Karpas-422 (cell line): ENCODE results near the gene TSHZ2. TPM values are rescaled to one million over a fixed set of nuclear protein-coding genes. Genes with fewer than 3 reads are reported as not detected.

Experiments used
- DNase-seq: peaks from one replicate; pipeline ENCODE4 v3.0.0-alpha.2; 2015
- H2AFZ ChIP-seq: fragments of 200-600 bp; sonication (generic); 2 replicates; pipeline ENCODE4 v1.6.1; 2014; ENCODE audit warnings: antibody characterized with exemption, low read length, mixed read lengths
- H3K27ac ChIP-seq: fragments of 200-600 bp; sonication (generic); 2 replicates; pipeline ENCODE4 v1.5.1; 2014; ENCODE audit warnings: mild to moderate bottlenecking, low read length, moderate library complexity
- H3K27me3 ChIP-seq: fragments of 200-600 bp; sonication (generic); 2 replicates; pipeline ENCODE4 v1.6.1; 2014; ENCODE audit warnings: low read length, mixed read lengths
- H3K36me3 ChIP-seq: fragments of 200-600 bp; sonication (generic); 2 replicates; pipeline ENCODE4 v1.6.1; 2014; ENCODE audit warnings: low read length, mixed read lengths; ENCODE audit not compliant: insufficient read depth
- H3K4me1 ChIP-seq: fragments of 200-600 bp; sonication (generic); 2 replicates; pipeline ENCODE4 v1.6.1; 2014; ENCODE audit warnings: mild to moderate bottlenecking, low read length, mixed read lengths
- H3K4me2 ChIP-seq: fragments of 200-600 bp; sonication (generic); 2 replicates; pipeline ENCODE4 v1.6.1; 2014; ENCODE audit warnings: low read length, low read depth, mild to moderate bottlenecking; ENCODE audit not compliant: poor library complexity, severe bottlenecking
- H3K4me3 ChIP-seq: fragments of 200-600 bp; sonication (generic); 2 replicates; pipeline ENCODE4 v1.5.1; 2014; ENCODE audit warnings: mild to moderate bottlenecking, antibody characterized with exemption, low read length, mixed read lengths
- H3K79me2 ChIP-seq: fragments of 200-600 bp; sonication (generic); 2 replicates; pipeline ENCODE4 v1.6.1; 2014; ENCODE audit warnings: mild to moderate bottlenecking, low read length, mixed read lengths
- H3K9ac ChIP-seq: fragments of 200-600 bp; sonication (generic); 2 replicates; pipeline ENCODE4 v1.6.0; 2014; ENCODE audit warnings: low read length
- H3K9me2 ChIP-seq: fragments of 200-600 bp; sonication (generic), shearing (Covaris generic); replicated peaks from 2 replicates; pipeline ENCODE4 v1.6.0; 2014; ENCODE audit warnings: mild to moderate bottlenecking, low read length, moderate library complexity; ENCODE audit not compliant: insufficient read depth
- H3K9me3 ChIP-seq: fragments of 300-700, 200-600 bp; sonication (generic); 2 replicates; pipeline ENCODE4 v1.6.1; 2014; ENCODE audit warnings: low read length, mixed read lengths
- H4K20me1 ChIP-seq: fragments of 200-600 bp; sonication (generic); 2 replicates; pipeline ENCODE4 v1.6.1; 2014; ENCODE audit warnings: mild to moderate bottlenecking, antibody characterized with exemption, low read length, low read depth; ENCODE audit not compliant: insufficient read depth
- total RNA-seq: library from RNA; depleted of rRNA; stranded (reverse); fragments of >200 nt; shearing (Covaris generic); gene quantifications from 2 replicates; pipeline ENCODE4 v1.2.3, GENCODE V29; 2014; ENCODE audit warnings: low replicate concordance

TSHZ2 gene
- total RNA-seq, 1 experiment from 2014 or later, result not detected

DNA sequence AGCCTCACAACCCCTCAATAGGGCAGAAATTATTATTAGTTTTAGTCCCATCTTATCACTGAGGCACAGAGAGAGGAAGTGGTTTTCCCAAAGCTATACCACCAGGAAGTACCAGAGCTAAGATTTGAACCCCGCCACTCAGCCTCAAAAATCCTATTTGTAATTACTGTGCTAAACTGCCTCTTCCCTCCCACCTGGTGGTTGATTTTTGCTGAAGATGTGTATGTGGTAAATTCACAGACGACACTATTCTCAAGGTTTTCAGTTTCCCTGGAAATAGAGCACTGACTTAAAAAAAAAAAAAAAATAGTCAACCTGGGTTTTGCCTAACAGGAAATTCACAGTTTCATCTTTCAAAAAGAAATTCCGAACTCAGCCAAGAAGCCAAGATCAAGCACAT lies 57.9 kb downstream of the TSHZ2 start:
- Histone ChIP-seq H3K36me3 (no peaks in the 10 kb centered on the region), H2AFZ (no peak overlapping the region), H3K9me2 (no peaks in the 10 kb centered on the region), H3K4me2 (no peak overlapping the region), H3K79me2 (no peaks in the 10 kb centered on the region), H3K9ac (no peak overlapping the region), H4K20me1 (no peaks in the 10 kb centered on the region), H3K27me3 (no peaks in the 10 kb centered on the region), H3K4me1 (no peaks in the 10 kb centered on the region), H3K4me3 (no peak overlapping the region), H3K9me3 (peaks cover 19% of the 10 kb centered on the region), H3K27ac (no peak overlapping the region)
- DNase-seq, result no peak

- H3K9ac ChIP-seq, result no peak overlapping the region
- no peaks in the 10 kb centered on the region for H3K9me2 ChIP-seq
- no peak overlapping the region for H3K4me3 ChIP-seq
- DNase-seq, result no peak
- no peaks in the 10 kb centered on the region for H4K20me1 ChIP-seq
- H3K4me1 ChIP-seq, result no peaks in the 10 kb centered on the region
- no peaks in the 10 kb centered on the region for H3K36me3 ChIP-seq
- no peaks in the 10 kb centered on the region for H3K27me3 ChIP-seq
- no peak overlapping the region for H3K27ac ChIP-seq
- H3K9me3 ChIP-seq, result peaks cover 17% of the 10 kb centered on the region
- H3K79me2 ChIP-seq, result no peaks in the 10 kb centered on the region
- H3K4me2 ChIP-seq, result no peak overlapping the region
- no peak overlapping the region for H2AFZ ChIP-seq
Measured at GRCh38 chr20:53032046-53032445, 59.9 kb downstream of the TSHZ2 start.

- no peak for DNase-seq
- H3K27me3 ChIP-seq, result no peaks in the 10 kb centered on the region
- no peak overlapping the region for H3K9ac ChIP-seq
- H3K79me2 ChIP-seq, result no peaks in the 10 kb centered on the region
- H3K4me1 ChIP-seq, result no peaks in the 10 kb centered on the region
- H3K4me2 ChIP-seq, result no peak overlapping the region
- H3K27ac ChIP-seq, result no peak overlapping the region
- H3K36me3 ChIP-seq, result no peaks in the 10 kb centered on the region
- H3K9me2 ChIP-seq, result no peaks in the 10 kb centered on the region
- H3K9me3 ChIP-seq, result peaks cover 16% of the 10 kb centered on the region
- no peaks in the 10 kb centered on the region for H4K20me1 ChIP-seq
- H3K4me3 ChIP-seq, result no peak overlapping the region
- H2AFZ ChIP-seq, result no peak overlapping the region
Measured at GRCh38 chr20:53032478-53032932, 60.3 kb downstream of the TSHZ2 start.

- Histone ChIP-seq H3K9me2 (no peaks in the 10 kb centered on the region), H2AFZ (no peak overlapping the region), H3K9me3 (peaks cover 19% of the 10 kb centered on the region), H3K4me2 (no peak overlapping the region), H3K27me3 (no peaks in the 10 kb centered on the region), H3K79me2 (no peaks in the 10 kb centered on the region), H3K9ac (no peak overlapping the region), H3K4me3 (no peak overlapping the region), H4K20me1 (no peaks in the 10 kb centered on the region), H3K4me1 (no peaks in the 10 kb centered on the region), H3K27ac (no peak overlapping the region), H3K36me3 (no peaks in the 10 kb centered on the region)
- DNase-seq, result no peak
Measured at GRCh38 chr20:53033176-53033575, 61.0 kb downstream of the TSHZ2 start.

GRCh38 chr20:53034899-53035298 lies 62.7 kb downstream of the TSHZ2 start:
- Histone ChIP-seq H3K36me3 (no peaks in the 10 kb centered on the region), H3K4me1 (no peaks in the 10 kb centered on the region), H3K9ac (no peak overlapping the region), H4K20me1 (no peaks in the 10 kb centered on the region), H3K79me2 (no peaks in the 10 kb centered on the region), H2AFZ (no peak overlapping the region), H3K27me3 (no peaks in the 10 kb centered on the region), H3K4me3 (no peak overlapping the region), H3K4me2 (no peak overlapping the region), H3K27ac (no peak overlapping the region), H3K9me2 (no peaks in the 10 kb centered on the region), H3K9me3 (peaks cover 19% of the 10 kb centered on the region)
- no peak for DNase-seq

DNA sequence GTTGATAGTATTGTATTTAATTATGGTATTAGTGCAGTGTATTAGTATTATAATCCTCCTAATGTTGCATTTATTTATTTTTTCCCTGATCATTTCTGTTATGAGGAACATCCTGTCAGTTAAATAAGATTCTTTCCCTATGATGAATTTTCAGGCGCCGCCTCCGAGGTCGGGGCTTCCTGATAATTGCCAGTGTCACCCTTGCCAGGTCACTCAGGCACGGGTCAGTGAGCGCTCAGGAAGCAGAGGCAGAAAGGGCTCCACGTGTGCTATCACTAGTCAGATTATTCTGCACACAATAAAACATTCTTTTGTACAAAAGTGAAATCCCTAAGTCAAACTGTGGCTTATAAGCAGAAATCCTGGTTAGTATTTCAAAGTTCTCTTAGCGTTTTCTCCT lies 64.8 kb downstream of the TSHZ2 start:
- no peak for DNase-seq
- Histone ChIP-seq H3K79me2 (no peaks in the 10 kb centered on the region), H3K27ac (no peak overlapping the region), H3K4me3 (no peak overlapping the region), H3K4me2 (no peak overlapping the region), H3K9me3 (peaks cover 34% of the 10 kb centered on the region), H3K9ac (no peak overlapping the region), H3K4me1 (no peaks in the 10 kb centered on the region), H3K9me2 (no peaks in the 10 kb centered on the region), H3K27me3 (no peaks in the 10 kb centered on the region), H2AFZ (no peak overlapping the region), H4K20me1 (no peaks in the 10 kb centered on the region), H3K36me3 (no peaks in the 10 kb centered on the region)

- H3K27ac ChIP-seq, result no peak overlapping the region
- H2AFZ ChIP-seq, result no peak overlapping the region
- no peaks in the 10 kb centered on the region for H3K79me2 ChIP-seq
- no peaks in the 10 kb centered on the region for H4K20me1 ChIP-seq
- H3K9me3 ChIP-seq, result peaks cover 32% of the 10 kb centered on the region
- no peaks in the 10 kb centered on the region for H3K4me1 ChIP-seq
- no peaks in the 10 kb centered on the region for H3K36me3 ChIP-seq
- H3K4me2 ChIP-seq, result no peak overlapping the region
- H3K27me3 ChIP-seq, result no peaks in the 10 kb centered on the region
- no peak overlapping the region for H3K4me3 ChIP-seq
- H3K9ac ChIP-seq, result no peak overlapping the region
- no peaks in the 10 kb centered on the region for H3K9me2 ChIP-seq
- DNase-seq, result no peak
Measured at GRCh38 chr20:53037621-53038020, 65.5 kb downstream of the TSHZ2 start.

DNA sequence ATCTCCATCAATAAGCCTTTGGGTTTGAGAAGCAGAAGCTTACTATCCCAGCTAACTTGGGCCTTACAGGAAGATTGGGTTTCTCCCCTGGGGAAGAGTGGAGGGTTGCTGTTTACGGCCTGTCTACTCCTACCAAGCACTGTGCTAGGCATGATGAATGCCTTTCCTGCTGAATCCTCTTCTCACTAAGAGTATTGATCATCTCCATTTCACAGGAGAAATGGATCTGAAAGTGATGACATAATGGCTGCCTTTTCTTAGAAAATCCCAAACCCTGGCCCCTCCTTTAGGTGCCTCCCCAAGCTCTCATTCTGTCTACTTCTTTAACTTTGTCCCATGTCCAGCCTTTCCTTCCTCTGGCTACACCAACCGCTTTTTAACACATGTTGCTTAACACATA lies 66.1 kb downstream of the TSHZ2 start:
- Histone ChIP-seq H3K9me2 (no peaks in the 10 kb centered on the region), H3K4me2 (no peak overlapping the region), H2AFZ (no peak overlapping the region), H3K27me3 (no peaks in the 10 kb centered on the region), H3K4me3 (no peak overlapping the region), H3K9ac (no peak overlapping the region), H3K79me2 (no peaks in the 10 kb centered on the region), H3K27ac (no peak overlapping the region), H3K9me3 (peaks cover 28% of the 10 kb centered on the region), H3K36me3 (no peaks in the 10 kb centered on the region), H4K20me1 (no peaks in the 10 kb centered on the region), H3K4me1 (no peaks in the 10 kb centered on the region)
- no peak for DNase-seq
